Lower leg skin (tissue), 4 donors: ENCODE results near the gene CCDC110. TPM values are rescaled to one million over a fixed set of nuclear protein-coding genes. Genes with fewer than 3 reads are reported as not detected.

Experiments
- DNase-seq, 2 donors: peaks; one replicate each; pipeline ENCODE4 v3.0.0-alpha.2; 2019; ENCODE audit warnings: low spot score in 2 of 2
- H3K4me3 ChIP-seq: fragments of 200-600 bp; sonication (generic); 2 replicates; pipeline ENCODE4 v1.5.1; 2017; ENCODE audit warnings: mild to moderate bottlenecking, low read depth; ENCODE audit not compliant: poor library complexity, severe bottlenecking
- CTCF ChIP-seq, 3 donors: fragments of 450-650 bp; IDR thresholded peaks; one replicate each; pipeline ENCODE4 v1.5.1; 2016; ENCODE audit warnings: antibody characterized with exemption in 3 of 3, mild to moderate bottlenecking in 3 of 3, moderate library complexity in 2 of 3
- POLR2A ChIP-seq, 2 donors: fragments of 450-650 bp; IDR thresholded peaks; one replicate each; pipeline ENCODE4 v1.6.1; 2016 to 2017; ENCODE audit warnings: antibody characterized with exemption in 2 of 2, mild to moderate bottlenecking in 1 of 2, moderate library complexity in 1 of 2
- WGBS, 2 donors: methylation state at CpG; one replicate each; pipeline ENCODE4 v1.1.5; 2018; 5-methylcytosine and 5-hydroxymethylcytosine counted together
- intact Hi-C: fragments of 100-400 bp; cut with DNase I; formaldehyde crosslinking; loops from one replicate; pipeline ENCODE4 v1.15.0; 2023; ENCODE audit warnings: low total_unique reads
- total RNA-seq, 4 donors: library from RNA; depleted of rRNA; stranded (reverse); fragments of >200 nt; gene quantifications; one replicate each; pipeline ENCODE4 v1.1.0, GENCODE V29; 2016

The CCDC110 gene
- total RNA-seq, 4 donors from 2014 or later, result 0.08 to 0.75 (median 0.61) TPM; not detected in 1

GRCh38 chr4:185472103-185472542 is 590 bp upstream of the CCDC110 start:
- no peak for DNase-seq
- peak overlapping the region; percentile 64 for H3K4me3 ChIP-seq
- intact Hi-C loops, result loop anchor here (10.0 kb wide), 1 partner anchor 133 kb away; no protein-coding TSS in a partner anchor
- 29 to 39% methylated on average over 10 of the region's 10 CpGs for WGBS, 2 donors
- no peak for TF ChIP-seq CTCF (IDR thresholded peaks at IDR 0.05)
- no peak for TF ChIP-seq POLR2A (IDR thresholded peaks at IDR 0.05)

GRCh38 chr4:185470501-185471195 is 885 bp downstream of the CCDC110 start:
- WGBS, 2 donors, result 1 to 2% methylated on average over 34 to 35 of the region's 41 CpGs
- intact Hi-C loops, result loop anchor here (10.0 kb wide), 1 partner anchor 134 kb away; no protein-coding TSS in a partner anchor
- peak overlapping the region; percentile 35 for H3K4me3 ChIP-seq
- no peak for TF ChIP-seq CTCF (IDR thresholded peaks at IDR 0.05)
- no peak for TF ChIP-seq POLR2A (IDR thresholded peaks at IDR 0.05)
- peak; percentile 49 to 94 for DNase-seq

GRCh38 chr4:185469580-185470154 is 1.9 kb downstream of the CCDC110 start:
- no peak for DNase-seq
- 70 to 75% methylated on average over 9 of the region's 9 CpGs for WGBS, 2 donors
- TF ChIP-seq CTCF (IDR thresholded peaks at IDR 0.05) (no peak), POLR2A (IDR thresholded peaks at IDR 0.05) (no peak)
- intact Hi-C loops, result loop anchor here (10.0 kb wide), 1 partner anchor 135 kb away; no protein-coding TSS in a partner anchor
- no peak overlapping the region for H3K4me3 ChIP-seq

- DNase-seq, result no peak
- no peak for TF ChIP-seq CTCF (IDR thresholded peaks at IDR 0.05)
- no peak for TF ChIP-seq POLR2A (IDR thresholded peaks at IDR 0.05)
- 67 to 75% methylated on average over 2 of the region's 2 CpGs for WGBS, 2 donors
- no peak overlapping the region for H3K4me3 ChIP-seq
- intact Hi-C loops, result no loop called here
Observed at GRCh38 chr4:185468999-185469398, 2.5 kb downstream of the CCDC110 start.

- H3K4me3 ChIP-seq, result no peak overlapping the region
- intact Hi-C loops, result no loop called here
- no peak for TF ChIP-seq POLR2A (IDR thresholded peaks at IDR 0.05)
- no peak for TF ChIP-seq CTCF (IDR thresholded peaks at IDR 0.05)
- DNase-seq, result no peak
- 86 to 88% methylated on average over 8 of the region's 8 CpGs for WGBS, 2 donors
Observed at GRCh38 chr4:185467991-185468390, 3.5 kb downstream of the CCDC110 start.
